GM13977 (cell line): ENCODE measurements around the gene MCM5.

Experiments used
- DNase-seq: peaks from one replicate; pipeline ENCODE4 v3.0.0; 2012; ENCODE audit warnings: low spot score
- CTCF ChIP-seq: IDR thresholded peaks from 2 replicates; pipeline ENCODE4 v1.5.1; 2012; ENCODE audit warnings: mild to moderate bottlenecking, control low read depth; ENCODE audit not compliant: insufficient read depth; ENCODE audit errors: extremely low read depth, missing control alignments
- in situ Hi-C: fragments of 300-500 bp; cut with MboI; formaldehyde crosslinking; loops from one replicate; pipeline ENCODE4 v1.12.0; 2022; ENCODE audit warnings: low sequenced_read_pairs, low pct_unique_long_range_greater_than_20kb, mixed read lengths, inconsistent platforms; ENCODE audit not compliant: unreplicated experiment

The MCM5 gene

GRCh38 chr22:35460688-35461087 lies 60.7 kb downstream of the MCM5 start:
- DNase-seq = no peak
- no peak for TF ChIP-seq CTCF
- in situ Hi-C loops = no loop called here

- in situ Hi-C loops = no loop called here
- TF ChIP-seq CTCF = no peak
- DNase-seq = no peak
Observed at GRCh38 chr22:35462498-35463230, 62.7 kb downstream of the MCM5 start.

GRCh38 chr22:35463231-35463933 lies 63.4 kb downstream of the MCM5 start:
- in situ Hi-C loops = no loop called here
- no peak for DNase-seq
- no peak for TF ChIP-seq CTCF

- no peak for TF ChIP-seq CTCF
- no peak for DNase-seq
- in situ Hi-C loops = no loop called here
Observed at GRCh38 chr22:35464399-35464798, 64.5 kb downstream of the MCM5 start.

- no peak for TF ChIP-seq CTCF
- in situ Hi-C loops = no loop called here
- DNase-seq = no peak
Observed at GRCh38 chr22:35465109-35465701, 65.3 kb downstream of the MCM5 start.

GRCh38 chr22:35467681-35468434 lies 67.9 kb downstream of the MCM5 start:
- no peak for DNase-seq
- in situ Hi-C loops = no loop called here
- no peak for TF ChIP-seq CTCF
